WERI-Rb-1 (cell line): ENCODE measurements around the gene EMCN.
"Not testable (repeated sequence)": the region's sequence is repeated elsewhere in the genome, so short reads cannot be mapped to it uniquely, and the experiment has no call there.

Experiments used
- DNase-seq: peaks from one replicate; pipeline ENCODE4 v3.0.0-alpha.2; 2020
- H3K27ac ChIP-seq: fragments of 250-450 bp; sonication (Bioruptor Pico); 2 replicates; pipeline ENCODE4 v1.5.1; 2020; ENCODE audit warnings: mild to moderate bottlenecking, moderate library complexity
- H3K27me3 ChIP-seq: fragments of 250-450 bp; sonication (Bioruptor Pico); 2 replicates; pipeline ENCODE4 v1.5.1; 2021; ENCODE audit warnings: mild to moderate bottlenecking, low read depth, moderate library complexity; ENCODE audit not compliant: insufficient read depth, severe bottlenecking
- H3K36me3 ChIP-seq: fragments of 250-450 bp; sonication (Bioruptor Pico); 2 replicates; pipeline ENCODE4 v1.5.1; 2020; ENCODE audit warnings: mild to moderate bottlenecking, moderate library complexity
- H3K4me3 ChIP-seq: 2 replicates; pipeline ENCODE4 v1.5.1; 2011; ENCODE audit warnings: low read depth, mild to moderate bottlenecking, control low read depth, low read length
- H3K9me3 ChIP-seq: fragments of 250-450 bp; sonication (Bioruptor Pico); 2 replicates; pipeline ENCODE4 v1.5.1; 2021; ENCODE audit warnings: mild to moderate bottlenecking, moderate library complexity; ENCODE audit not compliant: severe bottlenecking
- TF ChIP-seq, protein P1 (sequence below): IDR thresholded peaks from 2 replicates; pipeline ENCODE4 v1.5.1; 2011; ENCODE audit warnings: low read depth, mild to moderate bottlenecking, control low read depth, inconsistent platforms, low read length

The EMCN gene

DNA sequence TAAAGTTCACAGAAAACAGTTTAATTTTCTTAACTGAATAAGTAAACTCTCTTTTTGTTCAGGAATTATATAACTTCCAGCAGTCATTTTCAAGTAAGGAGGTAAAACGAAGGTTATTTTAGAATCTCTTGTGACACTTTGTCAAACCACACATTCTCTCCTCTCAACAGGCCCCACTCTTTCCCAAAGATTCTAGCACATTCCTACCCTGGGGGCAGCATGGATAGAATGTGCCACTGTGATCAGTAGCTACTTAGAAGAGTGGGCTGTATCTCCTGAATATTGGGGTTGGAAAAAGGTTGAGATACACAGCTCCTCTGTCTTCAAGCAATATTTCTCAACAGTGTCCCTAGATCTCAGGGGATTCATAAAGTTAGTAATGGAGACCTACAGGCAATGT, 157.6 kb downstream of the EMCN start:
- no peak for DNase-seq
- Histone ChIP-seq H3K4me3 (no peak overlapping the region), H3K36me3 (no peaks in the 10 kb centered on the region), H3K9me3 (no peaks in the 10 kb centered on the region), H3K27me3 (no peaks in the 10 kb centered on the region), H3K27ac (no peak overlapping the region)
- TF ChIP-seq, protein P1, sequence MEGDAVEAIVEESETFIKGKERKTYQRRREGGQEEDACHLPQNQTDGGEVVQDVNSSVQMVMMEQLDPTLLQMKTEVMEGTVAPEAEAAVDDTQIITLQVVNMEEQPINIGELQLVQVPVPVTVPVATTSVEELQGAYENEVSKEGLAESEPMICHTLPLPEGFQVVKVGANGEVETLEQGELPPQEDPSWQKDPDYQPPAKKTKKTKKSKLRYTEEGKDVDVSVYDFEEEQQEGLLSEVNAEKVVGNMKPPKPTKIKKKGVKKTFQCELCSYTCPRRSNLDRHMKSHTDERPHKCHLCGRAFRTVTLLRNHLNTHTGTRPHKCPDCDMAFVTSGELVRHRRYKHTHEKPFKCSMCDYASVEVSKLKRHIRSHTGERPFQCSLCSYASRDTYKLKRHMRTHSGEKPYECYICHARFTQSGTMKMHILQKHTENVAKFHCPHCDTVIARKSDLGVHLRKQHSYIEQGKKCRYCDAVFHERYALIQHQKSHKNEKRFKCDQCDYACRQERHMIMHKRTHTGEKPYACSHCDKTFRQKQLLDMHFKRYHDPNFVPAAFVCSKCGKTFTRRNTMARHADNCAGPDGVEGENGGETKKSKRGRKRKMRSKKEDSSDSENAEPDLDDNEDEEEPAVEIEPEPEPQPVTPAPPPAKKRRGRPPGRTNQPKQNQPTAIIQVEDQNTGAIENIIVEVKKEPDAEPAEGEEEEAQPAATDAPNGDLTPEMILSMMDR = no peak

DNA sequence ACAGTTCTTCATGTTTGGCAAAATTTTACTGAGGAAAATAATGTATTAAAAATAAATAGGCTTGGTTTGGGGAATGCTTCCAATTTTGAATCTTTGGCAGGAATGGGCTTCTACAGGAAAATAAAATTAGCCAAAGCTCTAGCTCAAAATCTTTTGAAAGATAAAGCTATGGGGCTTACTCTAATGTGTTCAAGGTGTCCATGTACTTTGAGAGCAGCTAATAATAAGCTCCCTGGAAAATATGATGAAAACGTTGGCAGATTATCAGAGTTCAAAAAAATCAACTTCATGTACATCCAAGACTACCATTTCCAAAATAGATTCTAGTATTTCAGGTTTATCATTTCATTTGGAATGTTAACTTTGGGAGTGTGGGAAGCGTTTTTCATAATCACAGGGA, 158.4 kb downstream of the EMCN start:
- no peak for DNase-seq
- H3K27ac ChIP-seq = no peak overlapping the region

GRCh38 chr4:100357542-100357941, 160.3 kb downstream of the EMCN start:
- Histone ChIP-seq H3K27me3 (no peaks in the 10 kb centered on the region), H3K36me3 (no peaks in the 10 kb centered on the region), H3K27ac (no peak overlapping the region), H3K4me3 (no peak overlapping the region), H3K9me3 (no peaks in the 10 kb centered on the region)
- TF ChIP-seq, protein P1 = no peak
- no peak for DNase-seq

More for the DNA sequence above, 158.4 kb downstream of the EMCN start:
- no peaks in the 10 kb centered on the region for H3K27me3 ChIP-seq
- no peak overlapping the region for H3K4me3 ChIP-seq
- no peaks in the 10 kb centered on the region for H3K9me3 ChIP-seq
- TF ChIP-seq, protein P1 = no peak
- H3K36me3 ChIP-seq = no peaks in the 10 kb centered on the region

- Histone ChIP-seq H3K4me3 (no peak overlapping the region), H3K36me3 (no peaks in the 10 kb centered on the region), H3K27me3 (no peaks in the 10 kb centered on the region), H3K9me3 (no peaks in the 10 kb centered on the region), H3K27ac (no peak overlapping the region)
- no peak for DNase-seq
- TF ChIP-seq, protein P1 = no peak
Observed at GRCh38 chr4:100356172-100356571, 161.7 kb downstream of the EMCN start.

- H3K27ac ChIP-seq, H3K9me3 ChIP-seq, H3K36me3 ChIP-seq, H3K4me3 ChIP-seq, DNase-seq, H3K27me3 ChIP-seq: not testable (repeated sequence)
Observed at GRCh38 chr4:100352352-100352751, 165.5 kb downstream of the EMCN start.

DNA sequence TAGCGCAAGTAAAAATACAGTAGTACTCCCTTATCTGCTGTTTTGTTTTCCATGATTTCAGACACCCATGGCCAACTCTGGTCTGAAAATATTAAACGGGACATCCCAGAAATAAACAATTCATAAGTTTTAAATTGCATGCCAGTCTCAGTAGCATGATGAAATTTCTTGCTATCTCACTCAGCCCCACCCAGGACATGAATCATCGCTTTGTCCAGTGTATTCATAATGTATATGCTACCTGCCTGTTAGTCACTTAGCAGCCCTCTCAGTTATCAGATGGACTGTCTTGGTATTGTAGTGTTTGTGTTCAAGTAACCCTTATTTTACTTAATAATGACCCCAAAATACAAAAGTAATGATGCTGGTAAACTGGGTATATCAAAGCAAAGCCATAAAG, 169.3 kb downstream of the EMCN start:
- H3K27ac ChIP-seq = no peak overlapping the region
- DNase-seq = no peak
- no peaks in the 10 kb centered on the region for H3K36me3 ChIP-seq
- H3K9me3 ChIP-seq = no peaks in the 10 kb centered on the region
- H3K4me3 ChIP-seq = no peak overlapping the region
- TF ChIP-seq, protein P1 = no peak
- H3K27me3 ChIP-seq = no peaks in the 10 kb centered on the region
